HUES64 (cell line): Measurements from ENCODE around the gene KRT85.

ENCODE experiments used
- H3K27ac ChIP-seq: 2 replicates; pipeline ENCODE4 v1.7.0; 2013; ENCODE audit warnings: low read depth, low read length, inconsistent platforms
- H3K27me3 ChIP-seq: 2 replicates; pipeline ENCODE4 v1.6.1; 2013; ENCODE audit warnings: mild to moderate bottlenecking, low read length; ENCODE audit not compliant: insufficient read depth
- H3K36me3 ChIP-seq: 2 replicates; pipeline ENCODE4 v1.6.1; 2013; ENCODE audit warnings: mild to moderate bottlenecking, low read length; ENCODE audit not compliant: insufficient read depth
- H3K4me1 ChIP-seq: 2 replicates; pipeline ENCODE4 v1.6.1; 2013; ENCODE audit warnings: mild to moderate bottlenecking, low read length, moderate library complexity; ENCODE audit not compliant: insufficient read depth
- H3K4me3 ChIP-seq: 2 replicates; pipeline ENCODE4 v1.5.1; 2013; ENCODE audit warnings: mild to moderate bottlenecking, low read length, moderate library complexity
- H3K9ac ChIP-seq: 2 replicates; pipeline ENCODE4 v1.6.1; 2013; ENCODE audit warnings: mild to moderate bottlenecking, low read depth, low read length
- H3K9me3 ChIP-seq: 2 replicates; pipeline ENCODE4 v1.6.1; 2013; ENCODE audit warnings: low read depth, low read length; ENCODE audit not compliant: insufficient read depth
- WGBS: fragments of 150-250, 120-280 bp; methylation state at CpG from one replicate; pipeline ENCODE4 v1.1.7; 2013; ENCODE audit warnings: missing lambda C conversion rate; 5-methylcytosine and 5-hydroxymethylcytosine counted together

The KRT85 gene

DNA sequence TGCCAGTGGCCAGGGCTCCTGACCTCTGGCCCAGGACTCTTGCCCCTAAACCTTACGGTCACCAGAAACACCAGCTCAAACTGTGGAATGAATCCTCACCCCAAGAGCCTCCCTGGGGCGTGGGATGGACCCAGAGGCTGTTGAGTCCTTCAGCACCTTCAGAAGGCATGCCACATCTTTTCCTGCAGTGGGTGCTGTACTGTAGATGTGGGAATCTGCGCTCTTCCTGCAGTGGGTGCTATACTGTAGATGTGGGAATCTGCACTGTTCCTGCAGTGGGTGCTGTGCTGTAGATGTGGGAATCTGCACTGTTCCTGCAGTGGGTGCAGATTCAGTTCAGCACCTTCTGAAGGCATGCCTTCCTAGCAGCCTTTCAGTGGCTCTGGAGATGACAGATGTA is 37.7 kb upstream of the KRT85 start:
- WGBS, result 94% methylated on average over 3 of the region's 3 CpGs
- H3K27me3 ChIP-seq, result no peaks in the 10 kb centered on the region
- no peaks in the 10 kb centered on the region for H3K9me3 ChIP-seq
- H3K4me1 ChIP-seq, result 0 out of 2 replicates have a peak, but pooled peaks cover 6% of the 10 kb centered on the region
- H3K36me3 ChIP-seq, result no peaks in the 10 kb centered on the region
- H3K27ac ChIP-seq, result no peak overlapping the region
- no peak overlapping the region for H3K9ac ChIP-seq
- H3K4me3 ChIP-seq, result no peak overlapping the region

DNA sequence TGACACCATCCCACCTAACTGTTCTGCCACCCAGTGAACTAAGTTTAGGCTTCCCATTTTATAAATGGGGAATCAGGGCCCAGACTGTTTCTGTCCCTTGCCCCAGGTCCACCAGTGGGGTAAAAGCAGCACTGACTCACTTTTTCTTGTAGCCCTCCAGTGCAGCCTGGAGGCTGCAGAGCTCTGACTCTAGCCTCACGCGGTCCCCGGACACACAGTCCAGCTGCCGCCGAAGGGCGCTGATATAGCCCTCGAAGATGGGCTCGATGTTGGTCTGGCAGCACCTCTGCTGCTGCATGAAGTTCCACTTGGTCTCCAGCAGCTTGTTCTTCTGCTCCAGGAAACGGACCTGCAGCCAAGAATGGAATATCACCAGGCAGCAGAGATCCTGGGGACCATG is 36.3 kb upstream of the KRT85 start:
- H3K4me3 ChIP-seq, result no peak overlapping the region
- H3K9ac ChIP-seq, result no peak overlapping the region
- 0 out of 2 replicates have a peak, but pooled peaks cover 6% of the 10 kb centered on the region for H3K4me1 ChIP-seq
- no peaks in the 10 kb centered on the region for H3K9me3 ChIP-seq
- H3K27ac ChIP-seq, result no peak overlapping the region
- WGBS, result 94% methylated on average over 9 of the region's 9 CpGs
- H3K36me3 ChIP-seq, result no peaks in the 10 kb centered on the region
- no peaks in the 10 kb centered on the region for H3K27me3 ChIP-seq

DNA sequence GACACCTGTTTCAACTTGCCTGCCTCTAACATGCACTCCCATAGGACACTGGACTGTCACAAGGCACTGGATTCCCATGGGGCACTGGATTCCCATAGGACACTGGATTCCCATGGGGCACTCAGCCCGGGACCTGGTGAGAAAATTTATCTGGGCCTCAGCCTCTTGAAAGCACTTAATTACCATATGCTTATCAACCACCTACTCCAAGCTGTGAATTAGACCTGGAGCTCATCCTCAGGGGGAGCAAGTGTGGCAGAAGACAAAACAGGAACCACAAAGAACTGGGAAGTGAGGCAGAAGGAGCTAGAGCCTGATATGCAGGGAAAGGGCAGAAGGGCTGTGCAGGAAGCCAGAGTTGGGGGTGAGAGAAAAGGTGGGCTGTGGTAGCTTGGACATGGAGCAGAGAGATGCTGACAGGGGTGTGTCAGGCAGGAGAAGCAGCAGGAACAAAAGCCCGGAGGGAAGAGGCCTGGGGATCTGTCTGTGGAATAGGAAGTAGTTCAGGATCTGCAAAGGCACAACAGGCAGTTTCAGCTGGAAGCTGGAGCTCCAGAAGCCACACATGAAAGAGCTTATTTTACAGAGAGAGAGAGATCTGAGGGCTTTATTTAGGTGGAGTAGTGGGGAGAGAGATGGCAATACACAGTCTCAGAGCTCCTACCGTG is 35.7 kb upstream of the KRT85 start:
- no peaks in the 10 kb centered on the region for H3K9me3 ChIP-seq
- H3K4me3 ChIP-seq, result no peak overlapping the region
- 0 out of 2 replicates have a peak, but pooled peaks cover 6% of the 10 kb centered on the region for H3K4me1 ChIP-seq
- no peak overlapping the region for H3K27ac ChIP-seq
- H3K9ac ChIP-seq, result no peak overlapping the region
- no peaks in the 10 kb centered on the region for H3K27me3 ChIP-seq
- 70% methylated on average over 3 of the region's 3 CpGs for WGBS
- no peaks in the 10 kb centered on the region for H3K36me3 ChIP-seq

DNA sequence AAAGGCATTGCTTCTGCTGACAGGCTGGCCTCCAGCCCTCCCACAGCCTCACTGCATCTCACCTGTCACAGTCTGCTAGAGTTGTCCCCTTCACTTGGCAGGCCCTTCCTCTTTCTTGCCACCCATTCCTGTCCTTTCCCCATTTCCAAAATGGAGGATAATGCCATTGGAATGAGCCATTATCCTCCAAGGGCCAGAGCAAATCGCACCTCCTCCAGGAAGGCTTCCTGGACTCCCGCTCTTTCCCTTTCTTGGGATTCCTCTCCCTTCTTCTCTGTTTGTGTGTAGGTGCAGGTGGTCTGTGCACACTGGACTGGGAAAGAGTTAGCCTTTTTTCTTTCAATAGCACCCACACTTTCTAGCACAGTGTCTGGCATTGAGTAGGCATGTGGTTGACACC is 35.1 kb upstream of the KRT85 start:
- H3K36me3 ChIP-seq, result no peaks in the 10 kb centered on the region
- no peak overlapping the region for H3K9ac ChIP-seq
- H3K27ac ChIP-seq, result no peak overlapping the region
- no peak overlapping the region for H3K4me3 ChIP-seq
- 0 out of 2 replicates have a peak, but pooled peaks cover 6% of the 10 kb centered on the region for H3K4me1 ChIP-seq
- H3K27me3 ChIP-seq, result no peaks in the 10 kb centered on the region
- H3K9me3 ChIP-seq, result no peaks in the 10 kb centered on the region
- WGBS, result 100% methylated on average over 2 of the region's 2 CpGs

DNA sequence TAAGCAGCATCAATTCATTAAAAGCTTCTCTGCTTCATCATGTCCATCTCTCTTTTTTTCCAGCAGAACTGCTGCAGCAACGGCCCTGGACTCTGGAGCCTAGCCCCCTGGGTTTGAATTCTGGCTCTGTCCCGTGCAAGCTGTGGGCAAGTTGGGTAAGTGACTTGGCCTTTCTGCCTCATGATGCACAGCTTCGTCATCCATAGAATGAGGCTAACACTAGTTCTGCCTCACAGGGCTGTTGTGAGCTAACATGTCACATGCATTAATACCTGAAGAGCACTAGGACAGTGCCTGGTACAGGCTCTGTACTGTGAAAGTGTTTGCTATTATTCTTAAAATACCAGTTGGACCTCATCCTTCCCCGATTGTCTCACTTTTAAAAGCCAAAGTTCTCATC is 34.6 kb upstream of the KRT85 start:
- H3K9me3 ChIP-seq, result no peaks in the 10 kb centered on the region
- H3K27me3 ChIP-seq, result no peaks in the 10 kb centered on the region; the same call in 1 of the 2 replicates
- H3K36me3 ChIP-seq, result no peaks in the 10 kb centered on the region
- no peak overlapping the region for H3K4me3 ChIP-seq
- no peak overlapping the region for H3K27ac ChIP-seq
- 0 out of 2 replicates have a peak, but pooled peaks cover 6% of the 10 kb centered on the region for H3K4me1 ChIP-seq
- no peak overlapping the region for H3K9ac ChIP-seq
- WGBS, result 90% methylated on average over 4 of the region's 4 CpGs

DNA sequence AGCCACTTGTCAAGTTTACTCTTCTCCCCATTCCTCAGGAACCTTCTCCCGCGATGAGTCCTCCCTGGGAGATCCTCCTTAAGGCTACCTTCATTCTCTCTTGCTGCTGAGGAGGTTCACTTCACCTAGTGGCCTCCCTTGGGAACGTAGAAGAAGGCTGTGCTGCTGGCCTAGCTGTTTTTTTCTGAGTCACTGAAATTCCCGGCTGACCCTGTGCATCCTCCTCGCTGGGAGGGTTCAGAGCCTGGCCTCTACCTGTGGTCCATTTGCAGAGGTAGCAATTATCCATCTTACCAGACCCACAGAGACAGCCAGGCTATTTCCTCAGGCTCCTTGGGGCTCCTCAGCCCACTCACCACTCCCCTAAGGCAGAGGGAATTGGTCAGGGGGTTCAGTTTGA is 34.2 kb upstream of the KRT85 start:
- Histone ChIP-seq H3K27me3 (no peaks in the 10 kb centered on the region; the same call in 1 of the 2 replicates), H3K4me3 (no peak overlapping the region), H3K4me1 (0 out of 2 replicates have a peak, but pooled peaks cover 6% of the 10 kb centered on the region), H3K36me3 (no peaks in the 10 kb centered on the region), H3K9me3 (no peaks in the 10 kb centered on the region), H3K27ac (no peak overlapping the region), H3K9ac (no peak overlapping the region)
- WGBS, result 91% methylated on average over 5 of the region's 5 CpGs

DNA sequence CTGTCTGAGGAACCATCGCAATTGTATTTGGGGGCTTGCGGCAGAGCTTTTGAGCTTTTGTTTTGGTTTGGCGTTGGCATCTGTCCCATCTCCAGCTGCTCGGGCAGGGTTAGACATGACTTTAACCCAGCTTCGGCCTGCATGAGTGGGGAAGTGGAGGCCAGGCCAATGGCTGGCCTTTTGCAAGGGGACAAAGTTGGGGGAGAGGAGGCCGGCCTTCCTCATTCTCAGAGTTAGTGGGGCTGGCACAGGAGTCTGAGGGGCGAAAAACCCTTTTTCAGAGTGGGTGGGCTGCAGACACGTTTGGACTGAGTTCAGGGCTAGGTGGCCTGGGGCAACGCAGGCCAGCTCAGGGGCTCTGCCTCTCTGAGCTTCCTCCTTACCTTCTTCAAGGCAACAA is 33.6 kb upstream of the KRT85 start:
- Histone ChIP-seq H3K9ac (no peak overlapping the region), H3K27ac (no peak overlapping the region), H3K9me3 (no peaks in the 10 kb centered on the region), H3K4me3 (no peak overlapping the region), H3K27me3 (no peaks in the 10 kb centered on the region; the same call in 1 of the 2 replicates), H3K36me3 (no peaks in the 10 kb centered on the region), H3K4me1 (0 out of 2 replicates have a peak, but pooled peaks cover 6% of the 10 kb centered on the region)
- 95% methylated on average over 9 of the region's 9 CpGs for WGBS

DNA sequence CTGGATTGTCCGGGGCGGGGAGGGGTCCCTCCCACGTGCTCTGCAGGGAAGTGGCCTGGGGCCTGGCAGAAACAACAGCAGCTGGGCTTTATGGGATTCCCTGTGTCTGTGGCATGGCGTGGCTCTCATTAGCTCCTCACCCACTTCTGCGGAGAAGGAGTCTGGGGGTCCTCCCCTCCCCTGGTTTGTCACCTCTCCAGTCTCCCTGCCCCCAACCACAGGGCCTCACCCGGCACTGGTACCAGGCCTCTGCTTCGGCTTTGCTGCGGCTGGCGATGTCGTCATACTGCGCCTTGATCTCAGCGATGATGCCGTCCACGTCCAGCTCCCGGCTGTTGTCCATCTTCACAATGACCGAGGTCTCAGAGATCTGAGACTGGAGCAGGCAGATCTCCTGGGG is 32.5 kb upstream of the KRT85 start:
- no peak overlapping the region for H3K4me3 ChIP-seq
- H3K9ac ChIP-seq, result no peak overlapping the region
- 94% methylated on average over 16 of the region's 16 CpGs for WGBS
- H3K27ac ChIP-seq, result no peak overlapping the region
- 0 out of 2 replicates have a peak, but pooled peaks cover 6% of the 10 kb centered on the region for H3K4me1 ChIP-seq
- H3K9me3 ChIP-seq, result no peaks in the 10 kb centered on the region
- H3K36me3 ChIP-seq, result no peaks in the 10 kb centered on the region
- no peaks in the 10 kb centered on the region; the same call in 1 of the 2 replicates for H3K27me3 ChIP-seq

GRCh38 chr12:52398176-52398575 is 30.9 kb upstream of the KRT85 start:
- Histone ChIP-seq H3K9me3 (no peaks in the 10 kb centered on the region), H3K27ac (no peak overlapping the region), H3K9ac (no peak overlapping the region), H3K36me3 (no peaks in the 10 kb centered on the region), H3K27me3 (no peaks in the 10 kb centered on the region; the same call in 1 of the 2 replicates), H3K4me1 (0 out of 2 replicates have a peak, but pooled peaks cover 6% of the 10 kb centered on the region), H3K4me3 (no peak overlapping the region)
- WGBS, result 84% methylated on average over 1 of the region's 1 CpG

DNA sequence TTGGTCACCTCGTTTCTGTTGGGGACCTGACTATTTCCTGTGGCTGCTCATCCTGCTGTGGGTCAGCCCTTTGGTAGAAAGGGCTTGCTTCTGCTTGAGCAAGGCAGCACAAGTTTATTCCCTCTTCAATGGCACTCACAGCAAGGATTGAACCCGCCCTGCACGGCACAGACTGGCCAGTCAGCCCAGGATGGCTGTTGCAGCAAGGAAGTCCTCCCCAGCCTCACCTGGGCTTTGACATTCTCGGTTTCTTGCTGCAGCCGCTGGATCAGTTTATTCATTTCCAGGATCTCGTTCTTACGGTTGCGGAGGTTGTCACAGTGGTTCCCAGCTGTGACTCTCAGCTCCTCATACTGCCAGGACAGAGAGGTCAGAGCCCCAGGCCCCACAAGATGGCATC is 29.4 kb upstream of the KRT85 start:
- no peaks in the 10 kb centered on the region; the same call in 1 of the 2 replicates for H3K27me3 ChIP-seq
- no peaks in the 10 kb centered on the region for H3K4me1 ChIP-seq
- no peak overlapping the region for H3K27ac ChIP-seq
- H3K9ac ChIP-seq, result no peak overlapping the region
- H3K36me3 ChIP-seq, result no peaks in the 10 kb centered on the region
- no peak overlapping the region for H3K4me3 ChIP-seq
- 93% methylated on average over 8 of the region's 8 CpGs for WGBS
- H3K9me3 ChIP-seq, result no peaks in the 10 kb centered on the region

GRCh38 chr12:52395761-52396434 is 28.6 kb upstream of the KRT85 start:
- no peaks in the 10 kb centered on the region for H3K4me1 ChIP-seq
- H3K27ac ChIP-seq, result no peak overlapping the region
- WGBS, result 74% methylated on average over 20 of the region's 20 CpGs
- no peak overlapping the region for H3K4me3 ChIP-seq
- no peaks in the 10 kb centered on the region for H3K36me3 ChIP-seq
- H3K9me3 ChIP-seq, result no peaks in the 10 kb centered on the region
- no peak overlapping the region for H3K9ac ChIP-seq
- H3K27me3 ChIP-seq, result no peaks in the 10 kb centered on the region; the same call in 1 of the 2 replicates
